GM10847 (cell line): ENCODE measurements around the gene MVB12B.

ENCODE experiments used
- POLR2A ChIP-seq: IDR thresholded peaks from 2 replicates; pipeline ENCODE4 v1.6.1; 2011; ENCODE audit not compliant: insufficient read length; ENCODE audit errors: extremely low read depth

Gene MVB12B

DNA sequence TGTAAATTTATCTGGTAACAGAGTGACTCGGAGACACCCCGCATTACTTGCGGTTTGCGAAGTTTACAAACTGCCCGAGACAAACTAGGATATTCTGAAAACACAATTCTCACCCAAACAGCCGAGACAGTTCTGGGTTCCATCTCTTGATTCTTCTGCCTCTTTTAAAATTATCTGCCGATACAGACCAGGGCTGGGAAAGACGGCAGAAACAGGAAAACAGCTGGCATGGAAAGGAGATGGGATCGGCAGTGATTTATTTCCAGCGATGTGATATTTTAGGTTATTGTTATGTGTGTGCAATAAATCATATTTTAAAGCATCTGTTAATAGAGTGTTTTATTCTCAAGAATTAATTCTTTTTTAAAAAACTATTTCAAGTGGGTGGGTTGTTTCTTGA is 193.8 kb downstream of the MVB12B start:
- no peak for TF ChIP-seq POLR2A

DNA sequence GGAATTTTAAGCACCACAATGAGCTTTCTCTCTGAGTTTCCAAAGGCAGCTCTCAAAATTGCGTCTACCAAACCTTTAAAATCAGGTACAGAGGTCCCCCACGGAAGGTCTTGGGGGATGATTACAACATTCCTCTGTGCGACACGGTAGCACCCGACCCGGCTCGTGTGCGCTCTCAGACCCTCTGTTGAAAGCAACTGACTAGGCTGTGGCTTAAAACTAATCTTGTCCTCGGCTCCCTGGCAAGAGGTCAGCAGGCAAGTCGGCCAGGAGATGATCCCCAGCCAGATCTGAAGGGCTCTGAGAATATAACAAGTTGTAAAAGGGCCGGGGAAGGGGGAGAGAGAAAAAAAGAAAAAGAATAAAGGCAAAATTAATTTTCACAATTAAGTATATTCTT is 194.5 kb downstream of the MVB12B start:
- TF ChIP-seq POLR2A: no peak

DNA sequence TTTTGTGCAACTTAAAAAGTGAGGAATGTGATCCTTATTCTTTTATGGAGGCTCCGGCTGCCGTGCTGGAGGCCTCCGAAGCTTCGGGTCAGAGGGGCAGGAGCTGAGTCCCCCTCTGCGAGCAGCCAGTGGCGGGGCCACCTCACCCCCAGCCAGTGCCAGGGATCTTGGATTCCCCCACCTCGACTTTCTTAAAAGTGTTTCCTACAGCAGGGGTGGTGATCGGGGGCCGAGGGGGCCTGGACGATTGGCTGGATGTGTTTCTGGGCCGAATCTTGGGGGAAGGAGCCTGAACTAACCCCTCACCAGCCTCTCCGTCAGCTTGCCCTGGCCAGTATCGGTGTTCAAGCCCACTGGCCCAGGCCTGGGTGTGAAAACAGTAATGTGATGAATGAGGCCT is 194.9 kb downstream of the MVB12B start:
- TF ChIP-seq POLR2A: no peak

DNA sequence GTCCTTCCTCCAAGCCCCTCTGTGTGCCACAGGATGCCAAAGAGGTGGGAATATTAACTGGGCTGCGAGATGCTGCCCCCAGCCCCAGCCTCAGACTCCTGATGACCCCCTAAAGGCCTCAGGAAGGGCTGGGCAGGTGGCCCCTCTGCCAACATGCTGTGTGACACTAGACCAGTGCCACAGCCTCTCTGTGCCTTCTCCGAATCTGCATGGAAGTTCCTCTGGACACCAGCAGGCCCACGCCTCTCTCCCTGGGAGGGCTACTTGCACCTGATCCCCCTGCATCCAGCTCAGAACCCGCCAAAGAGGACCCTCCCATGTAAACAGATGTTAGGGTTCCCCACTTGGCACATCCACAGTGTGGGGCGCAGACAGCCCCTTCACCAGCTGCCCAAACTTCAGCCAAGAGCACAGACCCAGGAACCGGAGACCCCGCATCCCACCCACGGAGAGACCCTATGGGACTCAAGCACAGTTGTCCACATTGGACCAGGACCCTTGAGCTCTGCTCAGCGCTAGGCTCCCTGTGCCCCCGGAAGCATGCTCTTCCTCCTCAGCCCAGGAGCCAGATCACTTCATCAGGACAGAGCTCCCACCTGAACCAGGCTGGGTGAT is 195.5 kb downstream of the MVB12B start:
- no peak for TF ChIP-seq POLR2A

DNA sequence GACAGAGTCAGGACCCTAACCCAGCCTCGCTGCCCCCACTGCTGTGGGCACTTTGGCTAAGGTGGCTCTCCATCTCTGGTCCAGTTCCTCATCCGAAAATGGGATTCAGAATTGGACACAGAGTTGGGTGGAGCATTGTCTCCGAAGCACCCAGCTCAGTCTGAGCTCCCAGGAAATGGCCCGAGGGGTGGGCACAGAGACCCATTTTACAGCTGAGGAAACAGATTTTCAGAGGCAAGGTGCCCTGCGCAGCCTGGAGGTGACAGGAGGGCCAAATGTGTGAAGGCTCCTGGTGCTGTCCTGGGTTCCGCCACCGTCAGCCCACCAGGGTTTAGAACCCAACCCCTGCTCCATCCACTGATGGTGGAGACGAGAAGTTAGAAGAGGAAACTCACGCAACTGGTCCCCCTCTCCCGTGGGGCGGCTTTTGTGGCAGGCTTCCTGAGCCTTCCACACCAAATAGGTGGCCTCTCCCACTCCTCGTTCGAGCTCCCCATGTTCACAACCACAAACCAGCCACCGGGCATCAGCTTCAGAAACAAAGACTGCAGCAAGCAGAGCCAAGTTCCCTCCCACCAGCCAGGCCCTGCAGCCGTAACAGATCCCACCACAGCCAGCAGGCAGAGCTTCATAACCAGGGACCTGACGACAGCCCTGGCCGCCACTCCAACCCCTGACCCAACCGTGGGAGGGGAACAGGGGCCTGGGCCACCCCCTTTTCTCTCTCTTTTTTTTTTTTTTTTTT is 196.2 kb downstream of the MVB12B start:
- TF ChIP-seq POLR2A: no peak

DNA sequence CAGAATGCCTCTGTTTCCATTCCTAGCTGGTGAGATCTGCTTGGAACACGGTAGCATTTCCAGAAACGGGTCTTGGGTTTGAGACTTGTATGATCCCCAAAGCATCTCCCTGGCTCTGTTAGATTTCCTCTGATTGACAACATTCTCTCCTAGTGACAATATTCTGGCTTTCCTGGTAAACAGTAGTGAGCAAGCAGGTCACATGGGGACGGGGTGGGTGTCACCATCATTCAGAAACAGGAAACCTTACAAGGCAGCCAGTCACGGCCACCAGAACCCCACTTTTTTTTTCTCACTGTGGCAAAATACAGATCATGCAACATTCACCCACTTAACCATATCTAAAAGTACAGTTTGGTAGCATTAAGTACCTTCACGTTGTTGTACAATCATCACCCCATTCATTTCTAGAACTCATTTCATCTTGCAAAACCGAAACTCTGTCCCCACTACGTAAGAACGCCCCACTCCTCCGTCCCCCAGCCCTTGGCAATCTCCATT is 197.0 kb downstream of the MVB12B start:
- TF ChIP-seq POLR2A: no peak

DNA sequence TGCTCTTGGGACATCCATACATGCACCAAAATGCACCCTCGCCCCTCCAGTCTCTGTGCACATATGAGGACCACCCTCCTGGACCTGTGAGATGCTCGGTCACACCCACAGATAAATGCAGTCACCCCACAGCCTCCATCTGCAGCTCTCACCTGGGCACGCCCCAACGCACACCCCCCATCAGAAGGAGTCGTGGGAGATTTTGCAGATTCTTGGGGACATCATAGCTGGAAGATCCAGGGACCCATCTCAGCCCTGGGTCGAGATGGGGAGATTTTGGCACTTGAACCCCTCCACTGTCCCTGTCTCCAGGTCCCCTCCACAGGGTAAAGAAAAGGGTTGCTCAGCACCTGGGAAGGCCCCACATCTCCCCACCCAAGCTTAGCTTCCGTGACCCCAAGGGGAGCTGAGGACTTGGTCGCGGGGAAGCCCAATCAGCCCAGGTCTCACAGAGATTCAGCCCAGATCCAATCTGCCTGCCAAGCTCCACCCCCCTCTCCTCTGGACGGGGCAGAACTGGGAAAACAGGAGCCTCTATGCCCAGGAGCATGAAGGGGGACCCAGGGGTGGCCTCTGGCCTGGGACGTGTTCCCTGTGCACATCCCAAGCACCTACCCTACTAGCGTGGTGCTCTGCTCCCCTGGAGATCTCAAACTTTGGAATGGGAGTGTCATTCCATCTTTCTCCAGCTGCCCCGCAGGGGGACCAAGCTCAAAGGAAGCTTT is 197.9 kb downstream of the MVB12B start:
- no peak for TF ChIP-seq POLR2A

DNA sequence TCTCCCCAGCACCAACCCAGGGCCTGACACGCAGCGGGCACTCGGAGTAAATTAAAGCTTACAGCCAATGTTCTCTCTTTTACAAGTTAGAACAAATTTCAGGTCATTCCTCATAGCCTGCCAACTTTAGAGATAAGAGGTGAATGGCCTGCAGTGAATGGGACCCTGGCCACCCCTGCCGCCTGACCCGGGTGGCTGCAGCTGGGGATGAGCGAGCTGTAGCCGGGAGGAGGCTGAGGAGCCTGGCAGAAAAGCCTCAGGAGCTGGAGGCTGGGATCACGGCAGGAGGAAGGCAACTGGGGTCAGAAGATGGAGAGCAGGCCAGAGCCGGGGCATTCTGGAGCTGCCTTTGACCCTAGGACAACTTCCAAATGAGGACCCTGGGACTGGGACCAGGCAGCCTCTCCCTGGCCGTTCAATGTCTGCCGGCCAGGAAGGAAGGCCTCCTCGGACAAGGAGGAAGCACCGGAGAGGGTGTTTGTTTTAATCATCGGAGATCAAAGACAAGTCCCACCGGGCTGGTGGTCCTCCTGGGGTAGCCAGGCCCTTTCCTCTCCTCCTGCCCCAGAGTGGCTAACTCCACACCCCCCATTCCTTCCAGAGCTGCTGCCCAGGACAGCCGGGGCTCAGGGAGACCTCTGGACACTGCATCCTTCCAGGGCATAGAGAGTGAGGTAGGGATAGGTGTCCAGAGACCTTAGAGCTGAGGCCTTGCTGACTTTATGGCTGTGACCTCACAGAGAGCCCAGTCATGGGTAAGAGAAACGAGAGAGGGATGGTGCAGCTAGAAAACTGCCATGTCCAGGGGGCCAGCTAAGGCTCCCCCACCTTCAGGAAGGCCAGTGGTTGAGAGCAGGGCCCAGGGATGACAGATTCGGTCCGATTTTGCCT is 199.8 kb downstream of the MVB12B start:
- TF ChIP-seq POLR2A: no peak

DNA sequence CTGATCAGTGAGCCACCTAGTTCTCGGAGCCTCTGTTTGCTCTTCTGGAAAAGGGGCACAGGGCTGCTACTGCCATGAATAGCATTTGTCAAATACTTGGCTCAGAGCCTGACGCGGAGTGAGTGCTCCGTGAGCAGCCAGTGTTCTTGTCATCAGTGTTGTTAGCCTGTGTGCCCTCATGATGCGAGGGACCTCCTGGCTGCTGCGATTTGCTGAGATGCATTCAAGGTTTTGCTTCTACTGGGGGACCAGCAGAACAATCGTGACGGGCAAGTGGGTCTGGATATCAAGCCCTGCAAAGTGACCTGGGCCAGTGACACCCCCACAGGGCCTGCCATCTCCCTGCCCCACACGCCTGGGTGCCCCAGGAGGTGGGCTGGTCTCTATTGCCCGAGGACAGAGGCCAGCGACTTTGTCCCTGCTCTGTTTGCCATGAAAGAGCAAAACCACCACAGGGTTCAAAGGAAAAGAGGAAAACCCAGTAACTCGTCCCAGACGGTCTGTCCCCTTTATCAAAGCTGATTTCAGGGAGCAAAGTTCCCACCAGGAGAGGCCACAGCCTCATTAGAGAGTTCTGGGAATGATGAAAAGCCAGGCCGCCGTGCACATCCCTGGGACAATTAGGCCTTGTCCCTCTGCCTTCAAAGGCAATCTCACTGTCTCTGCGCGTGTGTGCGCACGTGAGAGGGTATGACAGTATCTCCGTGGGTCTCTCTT is 200.6 kb downstream of the MVB12B start:
- no peak for TF ChIP-seq POLR2A

DNA sequence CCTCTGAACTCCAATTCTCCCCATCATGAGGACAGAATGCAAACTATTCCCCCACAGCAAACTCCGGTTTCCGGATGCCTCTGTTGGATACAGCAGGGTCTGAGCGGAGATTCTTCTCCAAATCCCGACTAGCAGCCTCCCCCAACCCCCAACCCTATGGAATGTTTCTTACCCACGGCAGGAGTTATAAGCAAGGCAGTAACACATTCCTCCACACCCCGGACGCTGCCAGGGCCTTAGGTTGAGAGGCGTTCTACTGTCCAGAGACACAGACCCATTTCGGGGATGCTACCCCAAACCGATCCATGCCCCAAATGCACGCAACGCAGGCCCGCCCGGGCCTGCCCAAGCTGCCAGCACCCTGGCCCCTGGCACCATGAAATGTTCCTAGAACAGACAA is 201.5 kb downstream of the MVB12B start:
- no peak for TF ChIP-seq POLR2A

DNA sequence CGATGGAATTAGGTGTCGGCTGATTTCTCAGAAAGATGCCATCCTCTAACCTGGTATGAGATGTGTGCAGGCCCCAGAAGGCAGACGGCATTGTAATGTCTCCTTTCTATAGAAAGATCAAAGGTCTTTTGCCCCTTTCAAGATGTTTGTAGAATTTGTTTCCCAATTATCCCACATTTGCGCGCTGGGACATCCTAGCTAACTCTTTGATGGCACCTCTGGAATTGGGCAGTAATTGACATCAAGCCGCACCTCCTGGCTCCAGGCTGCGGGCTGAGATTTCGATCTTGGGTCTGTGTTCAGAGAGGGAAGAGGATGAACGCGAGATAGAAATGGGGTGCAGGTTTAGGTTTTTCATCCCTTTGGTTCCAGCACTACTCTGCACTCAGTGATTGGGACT is 202.3 kb downstream of the MVB12B start:
- no peak for TF ChIP-seq POLR2A

DNA sequence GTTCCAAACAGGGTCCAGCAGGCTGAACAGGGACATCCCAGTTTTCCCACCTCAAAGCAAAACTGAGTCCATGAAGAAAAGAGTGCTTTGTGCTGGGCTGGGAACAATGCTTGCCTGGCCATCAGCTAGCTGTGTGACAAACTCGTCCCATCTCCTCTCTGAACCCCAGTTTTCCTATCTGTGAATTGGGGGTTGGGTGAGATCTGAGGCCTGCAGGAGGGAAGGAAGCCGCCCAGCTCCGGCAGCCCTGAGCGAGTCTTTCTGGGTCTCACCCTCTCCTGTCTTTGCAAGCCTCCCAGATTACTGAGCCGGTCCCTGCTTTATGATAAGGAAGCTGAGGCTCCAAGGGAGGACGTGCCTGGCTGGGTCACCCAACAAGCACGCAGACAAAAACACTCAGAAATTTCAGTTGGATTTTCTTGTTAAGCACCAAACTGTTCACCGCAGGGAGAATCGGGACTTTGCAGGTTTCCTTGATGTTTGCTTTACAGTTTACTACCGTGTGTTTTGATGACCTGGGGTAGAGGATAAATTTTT is 204.5 kb downstream of the MVB12B start:
- TF ChIP-seq POLR2A: no peak

DNA sequence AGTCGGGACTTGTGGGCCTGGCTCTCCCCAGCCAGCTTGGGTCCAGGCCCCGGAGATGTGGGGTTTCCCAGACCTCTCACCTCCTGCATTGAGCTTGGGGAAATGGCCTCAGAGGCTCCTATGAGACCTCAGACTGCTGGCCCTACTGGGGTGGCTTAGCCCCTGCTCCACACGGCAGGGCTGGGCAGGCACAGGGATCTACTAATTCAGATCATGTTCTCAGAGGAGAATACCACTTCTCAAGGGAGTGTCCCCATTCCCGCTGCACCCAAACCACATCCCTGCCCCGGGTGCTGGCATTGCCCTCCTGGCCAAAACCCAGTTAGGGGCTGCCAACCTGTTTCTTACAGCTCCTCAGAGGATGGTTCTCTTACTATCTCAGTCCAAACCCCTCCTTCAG is 205.0 kb downstream of the MVB12B start:
- no peak for TF ChIP-seq POLR2A

DNA sequence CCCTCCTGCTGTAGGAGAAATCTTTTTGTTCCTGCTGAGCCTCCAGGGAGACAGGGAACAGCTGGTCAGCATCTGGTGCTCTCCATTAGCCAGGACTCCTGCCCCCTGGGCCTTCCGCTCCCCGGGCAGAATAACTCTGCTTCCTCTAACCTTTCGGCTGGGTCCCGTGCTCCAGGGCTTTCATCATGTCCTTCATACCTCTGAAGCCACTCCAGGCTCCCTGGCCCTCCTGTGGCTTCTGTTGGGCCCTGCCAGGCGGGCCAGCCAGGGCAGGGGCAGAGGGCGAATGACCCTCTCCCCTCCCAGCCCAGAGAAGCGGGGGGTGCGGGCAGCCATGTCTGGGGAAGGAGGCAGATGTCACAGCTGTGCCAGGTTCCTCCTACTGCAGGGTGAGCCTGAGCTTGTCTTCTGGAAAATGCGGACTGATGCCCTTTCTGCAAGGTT is 205.4 kb downstream of the MVB12B start:
- no peak for TF ChIP-seq POLR2A
